Measurements from ENCODE around the gene BOC.

BOC gene

DNA sequence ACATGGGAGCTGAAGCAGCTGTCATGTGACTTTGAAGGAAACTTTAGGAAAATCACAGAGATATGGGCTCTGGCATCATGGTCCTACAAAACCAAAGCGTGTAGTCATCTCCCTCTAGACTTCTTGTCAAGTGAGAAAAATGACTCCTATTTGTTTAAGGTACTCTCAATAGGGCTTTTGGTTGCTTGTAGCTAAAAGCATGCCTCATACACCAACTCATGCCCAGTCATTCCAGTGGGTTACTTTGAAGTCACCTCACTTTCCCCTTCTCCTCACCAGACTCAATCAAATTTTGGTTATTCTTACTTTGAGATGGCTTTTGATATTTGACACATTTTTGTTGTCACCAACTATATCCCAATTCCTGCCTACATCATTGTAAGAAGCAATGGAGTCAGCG is 81.6 kb downstream of the BOC start:
- no peak for DNase-seq

DNA sequence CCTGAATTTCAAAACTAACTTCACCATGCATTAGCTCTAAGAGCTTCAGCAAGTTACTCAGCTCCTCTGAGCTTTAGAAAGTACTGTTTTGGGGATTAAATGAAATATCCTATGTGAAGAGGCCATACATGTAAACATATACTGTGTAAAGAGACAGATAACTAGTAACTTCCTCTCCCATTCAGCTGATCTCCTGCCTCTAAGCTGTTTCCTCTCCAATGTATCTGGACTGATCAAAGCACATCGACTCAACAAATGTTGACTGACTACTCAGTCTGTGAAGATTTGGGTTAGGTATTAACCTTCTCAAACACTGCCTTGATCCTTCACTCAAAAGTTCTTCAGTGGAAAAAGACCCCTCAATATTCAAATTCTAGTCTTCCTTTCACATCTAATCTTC is 82.0 kb downstream of the BOC start:
- DNase-seq, result no peak

DNA sequence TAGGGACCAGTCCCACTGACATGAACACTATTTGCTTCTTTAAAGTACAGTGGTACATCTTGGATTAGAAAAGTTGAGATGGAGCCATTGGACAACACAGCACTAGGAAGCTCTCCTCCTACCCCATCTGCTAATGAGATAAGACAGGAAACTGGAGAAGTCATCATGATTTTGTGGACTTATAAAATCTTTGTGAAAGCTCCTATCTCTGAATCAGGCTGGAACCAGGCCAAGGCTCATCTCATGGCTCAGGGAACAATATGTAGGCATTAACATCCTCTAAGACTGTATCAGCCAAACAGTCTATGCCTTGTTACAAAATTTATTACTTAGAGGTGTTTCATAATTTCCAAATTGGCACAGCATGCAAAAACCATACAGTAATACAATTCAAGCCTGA is 84.1 kb downstream of the BOC start:
- no peak for DNase-seq

DNA sequence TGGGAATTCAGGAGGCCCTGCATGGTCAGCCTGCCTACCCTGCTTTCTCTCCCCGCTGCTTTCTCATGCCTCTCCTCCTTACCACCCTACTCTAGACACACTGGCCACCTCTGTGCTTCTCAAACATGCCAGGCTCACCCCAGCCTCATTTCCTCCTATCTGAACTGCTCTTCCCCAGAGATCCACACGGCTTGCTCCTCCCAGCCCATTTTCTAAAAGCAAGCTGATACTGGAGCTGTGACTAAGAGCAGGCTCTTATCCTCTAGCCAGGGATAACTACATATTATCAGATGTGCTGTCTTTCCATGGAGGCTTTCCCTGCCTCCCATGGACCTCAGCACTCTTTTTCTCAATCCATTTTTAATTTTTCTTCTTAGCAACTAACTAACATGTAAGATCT is 85.9 kb downstream of the BOC start:
- peak; percentile 20 for DNase-seq

DNA sequence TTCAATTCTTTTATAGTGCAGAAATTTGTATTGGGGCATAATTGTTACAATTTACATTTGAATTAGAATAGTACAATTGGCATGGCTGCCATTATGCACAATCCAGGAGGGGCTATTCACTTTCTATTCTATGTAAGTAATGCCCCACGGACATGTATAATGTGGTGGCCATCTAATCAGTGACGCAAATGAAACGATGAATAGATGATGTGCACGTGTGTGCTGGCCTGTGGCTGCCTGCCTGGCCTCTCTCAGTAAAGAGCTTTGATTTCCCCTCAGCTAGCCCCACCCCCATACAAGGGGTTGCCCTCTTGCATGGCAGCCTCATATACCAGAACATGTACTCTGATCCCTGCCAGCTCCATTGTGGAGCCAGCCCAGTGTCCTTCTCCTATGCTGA is 86.5 kb downstream of the BOC start:
- no peak for DNase-seq

DNA sequence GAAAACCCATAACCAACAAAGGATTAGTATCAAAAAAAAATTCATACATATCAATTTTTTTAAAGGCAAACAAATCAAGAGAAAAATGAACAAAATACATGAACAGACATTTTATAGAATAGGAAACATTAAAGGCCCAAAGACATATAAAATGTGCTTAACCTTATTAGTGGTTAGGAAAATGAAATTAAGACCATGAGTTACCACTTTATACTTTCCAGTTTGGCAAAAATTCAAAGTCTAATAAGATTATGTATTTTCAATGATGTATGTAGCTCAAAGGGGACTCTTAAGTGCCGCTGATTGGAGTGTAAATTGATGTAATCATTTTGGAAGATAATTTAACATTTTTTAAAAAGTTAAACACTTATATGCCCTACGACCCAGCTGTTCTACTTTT is 89.2 kb downstream of the BOC start:
- no peak for DNase-seq

DNA sequence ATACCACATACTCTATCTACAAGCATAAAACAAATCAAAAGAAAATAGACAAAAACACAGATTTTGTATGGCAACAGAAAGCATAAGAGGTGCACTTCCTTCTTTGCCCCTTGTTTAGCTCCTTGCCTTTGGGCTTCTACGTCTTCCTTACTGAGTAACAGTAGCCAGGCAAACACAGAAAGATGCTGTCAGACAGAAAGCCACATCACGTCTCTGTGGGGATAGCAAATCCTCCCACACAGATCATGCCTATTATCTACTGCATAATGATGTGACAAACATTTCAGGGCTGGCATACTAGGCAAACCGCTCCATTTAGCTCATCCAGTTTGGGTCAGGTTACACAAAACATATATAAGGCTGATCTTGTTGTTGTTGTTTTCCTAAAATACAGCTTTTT is 92.7 kb downstream of the BOC start:
- DNase-seq, result no peak

DNA sequence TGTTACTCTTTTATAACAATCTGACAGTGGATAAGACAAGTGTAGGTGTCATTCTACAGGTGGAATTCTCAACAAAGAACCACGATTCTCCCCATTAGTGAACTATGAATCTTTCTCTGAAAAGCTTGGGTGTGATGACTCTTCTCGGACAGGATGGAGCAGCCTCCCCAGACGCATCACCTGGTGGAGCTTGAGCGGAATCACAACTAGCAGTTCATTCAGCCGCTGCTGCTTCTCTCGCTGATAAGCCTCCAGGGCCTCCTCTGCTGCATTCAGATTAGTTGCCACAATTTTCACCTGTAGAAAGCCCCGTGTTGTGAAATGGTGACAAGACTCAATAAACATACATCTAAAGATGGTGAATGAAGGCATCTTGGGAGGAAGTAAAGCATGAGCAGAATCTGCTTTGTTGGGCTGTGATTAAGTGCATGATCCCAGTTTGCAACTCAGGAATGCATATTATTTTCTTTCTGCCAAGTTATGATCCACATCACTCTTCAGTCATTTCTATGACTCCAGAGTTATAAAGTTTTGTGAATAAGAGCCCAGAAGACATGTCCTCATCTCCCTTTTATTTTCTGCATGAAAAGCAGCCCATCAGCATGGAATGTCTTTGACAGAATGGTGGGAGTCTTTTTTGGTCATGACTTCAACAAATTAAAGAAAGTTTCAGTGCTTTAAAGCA is 93.6 kb downstream of the BOC start:
- no peak for DNase-seq

DNA sequence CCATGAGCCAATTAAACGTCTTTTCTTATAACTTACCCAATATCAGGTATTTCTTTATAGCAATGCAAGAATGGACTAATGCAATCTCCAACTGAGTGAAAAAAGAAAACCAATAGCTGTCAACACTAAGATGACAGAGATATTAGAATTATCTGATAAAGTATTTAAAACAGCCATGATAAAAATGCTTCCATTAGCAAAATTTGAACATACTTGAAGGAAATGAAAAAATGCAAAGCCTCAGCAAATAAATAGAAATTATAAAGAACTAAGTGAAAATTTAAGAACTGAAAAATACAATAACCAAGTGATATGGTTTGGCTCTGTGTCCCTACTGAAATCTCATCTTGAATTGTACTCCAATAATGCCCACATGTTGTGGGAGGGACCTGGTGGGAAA is 99.6 kb downstream of the BOC start:
- DNase-seq, result no peak

DNA sequence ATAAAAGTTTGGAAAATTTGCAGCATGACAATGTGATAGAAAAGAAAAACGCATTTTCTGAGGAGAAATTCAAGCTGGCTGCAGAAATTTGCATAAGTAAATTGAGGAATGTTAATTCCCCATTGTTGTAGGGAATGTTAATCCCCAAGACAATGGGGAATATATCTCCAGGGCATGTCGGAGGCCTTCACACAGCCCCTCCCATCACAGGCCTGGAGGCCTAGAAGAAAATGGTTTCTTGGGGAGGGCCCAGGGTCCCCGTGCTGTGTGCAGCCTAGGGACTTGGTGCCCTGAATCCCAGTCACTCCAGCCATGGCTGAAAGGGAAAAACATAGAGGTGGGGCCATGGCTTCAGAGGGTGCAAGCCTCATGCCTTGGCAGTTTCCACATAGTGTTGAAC is 101.1 kb downstream of the BOC start:
- no peak for DNase-seq

DNA sequence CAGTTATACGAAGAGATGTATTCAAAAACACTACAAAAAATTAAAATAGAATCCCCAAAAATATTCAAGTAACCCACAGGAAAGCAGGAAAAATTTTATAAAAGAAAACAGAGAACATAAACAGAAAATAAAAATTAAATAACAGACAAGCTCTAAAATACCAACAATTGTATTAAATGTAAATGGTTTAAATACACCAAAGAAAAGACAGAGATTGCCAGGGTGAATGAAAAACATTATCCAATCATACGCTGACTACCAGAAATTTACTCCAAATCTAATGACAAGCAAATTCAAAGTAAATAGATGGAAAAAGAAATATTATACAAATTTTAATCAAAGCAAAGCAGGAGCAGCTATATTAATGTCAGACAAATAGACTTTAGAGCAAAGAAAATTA is 103.6 kb downstream of the BOC start:
- no peak for DNase-seq

DNA sequence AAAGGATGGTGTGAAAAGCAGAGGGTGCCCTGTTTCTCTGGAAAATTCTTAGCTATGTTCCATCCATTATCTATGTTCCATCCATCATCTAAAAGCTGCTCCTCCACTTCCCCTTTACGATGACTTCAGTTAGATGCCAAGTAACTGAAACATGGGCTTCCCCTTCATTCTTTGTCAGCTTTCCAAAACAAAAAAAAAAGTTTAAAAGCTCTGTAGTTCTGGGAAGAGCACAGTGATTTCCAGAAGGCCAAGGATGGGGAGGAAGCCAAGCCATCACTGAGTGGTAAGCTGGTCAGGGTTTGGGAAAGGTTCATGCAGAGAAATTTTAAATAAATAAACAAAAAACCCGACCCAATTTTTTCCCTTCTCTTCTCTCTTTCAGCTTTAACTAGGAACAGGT is 118.4 kb downstream of the BOC start:
- no peak for DNase-seq

DNA sequence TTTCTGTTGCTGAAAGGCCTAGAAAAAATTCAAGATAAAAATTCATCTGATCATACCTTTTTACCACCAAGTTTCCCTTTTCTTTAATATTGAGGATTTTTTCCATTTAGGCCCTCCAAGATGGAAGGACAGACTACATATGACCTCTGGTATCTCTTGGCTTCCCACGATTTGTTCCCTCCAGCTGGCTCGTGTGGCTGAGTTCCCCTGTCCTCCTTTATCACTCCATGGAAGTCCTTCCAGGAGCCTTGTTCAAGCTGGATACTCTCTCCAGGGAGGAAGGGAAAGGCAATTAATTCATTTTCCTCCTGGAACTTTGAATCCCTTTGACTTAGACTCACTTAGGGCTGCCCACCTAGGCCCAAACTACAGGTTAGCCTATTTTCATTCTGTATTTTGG is 119.4 kb downstream of the BOC start:
- DNase-seq, result no peak

DNA sequence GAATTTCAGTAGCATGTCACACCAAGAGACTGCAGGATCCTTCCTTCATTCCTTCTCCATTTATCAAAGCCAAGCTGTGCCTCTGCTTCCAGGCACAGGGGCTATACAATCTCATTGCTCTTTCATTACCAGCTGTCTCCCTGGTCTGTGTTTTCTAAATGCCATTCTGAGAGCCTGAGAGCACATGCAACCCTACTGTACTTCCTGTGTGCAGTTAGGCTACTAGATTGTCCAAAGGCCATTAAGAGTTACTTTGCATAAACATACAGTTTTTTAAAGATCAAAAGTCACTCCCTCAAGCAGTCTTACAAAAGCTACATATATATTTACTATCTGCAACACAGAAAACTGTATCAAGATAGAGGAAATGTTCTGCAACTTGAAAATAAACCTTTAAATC is 119.8 kb downstream of the BOC start:
- DNase-seq, result no peak
